Ascending aorta (tissue), 2 donors: ENCODE measurements around the gene PPFIBP2. TPM values are rescaled to one million over a fixed set of nuclear protein-coding genes. Genes with fewer than 3 reads are reported as not detected.

Experiments used
- DNase-seq, 2 donors: peaks; one replicate each; pipeline ENCODE4 v3.0.0-alpha.2; 2019; ENCODE audit warnings: low spot score in 2 of 2
- H3K27ac ChIP-seq, 2 donors: fragments of 200-600 bp; sonication (generic); one replicate each; pipeline ENCODE4 v1.5.1; 2016 to 2017; ENCODE audit warnings: mild to moderate bottlenecking in 1 of 2
- H3K27me3 ChIP-seq: fragments of 200-600 bp; sonication (generic); one replicate; pipeline ENCODE4 v1.5.1; 2017
- H3K36me3 ChIP-seq, 2 donors: fragments of 200-600 bp; sonication (generic); one replicate each; pipeline ENCODE4 v1.5.1; 2016
- H3K4me1 ChIP-seq, 2 donors: fragments of 200-600 bp; sonication (generic); one replicate each; pipeline ENCODE4 v1.5.1; 2016 to 2017; ENCODE audit warnings: mild to moderate bottlenecking in 1 of 2
- H3K4me3 ChIP-seq, 2 donors: fragments of 200-600 bp; sonication (generic); one replicate each; pipeline ENCODE4 v1.5.1; 2016 to 2017; ENCODE audit warnings: mild to moderate bottlenecking in 1 of 2
- H3K9me3 ChIP-seq, 2 donors: fragments of 200-600 bp; sonication (generic); one replicate each; pipeline ENCODE4 v1.5.1; 2016
- CTCF ChIP-seq, 3 experiments: fragments of 200-600 bp in 2 of 3; fragments of 450-650 bp in 1 of 3; sonication (generic) in 2 of 3; IDR thresholded peaks; one replicate each; pipeline ENCODE4 v1.5.1; 2016 to 2019; ENCODE audit warnings: antibody characterized with exemption in 3 of 3, mild to moderate bottlenecking in 1 of 3, moderate library complexity in 1 of 3
- intact Hi-C: fragments of 100-400 bp; cut with DNase I; formaldehyde crosslinking; loops from one replicate; pipeline ENCODE4 v1.15.1; 2023
- total RNA-seq: library from RNA; depleted of rRNA; stranded (reverse); fragments of >200 nt; gene quantifications from one replicate; pipeline ENCODE4 v1.1.0, GENCODE V29; 2016

PPFIBP2 gene
- total RNA-seq, 1 donor from 2014 or later, result 4.2 TPM

DNA sequence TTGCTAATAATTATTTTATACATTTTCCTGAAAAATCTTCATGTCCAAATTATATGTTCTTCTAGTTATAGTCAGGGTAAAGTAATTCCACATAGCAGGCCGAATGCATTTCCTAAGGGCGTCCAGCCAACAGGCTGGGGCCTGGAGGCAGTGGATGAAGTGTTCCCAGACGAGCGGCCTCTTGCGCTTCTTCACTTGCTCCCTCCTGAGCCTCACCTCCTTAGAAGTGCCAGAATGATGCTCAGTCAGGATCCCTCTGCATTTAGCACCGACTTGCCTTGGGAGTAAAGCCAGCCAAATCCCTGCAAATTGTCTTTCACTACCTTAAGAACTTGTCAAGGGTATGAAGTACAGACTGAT is 27.0 kb upstream of the PPFIBP2 start:
- Histone ChIP-seq H3K9me3 (no peaks in the 10 kb centered on the region), H3K36me3 (no peaks in the 10 kb centered on the region), H3K4me1 (peaks cover 0 to 2% of the 10 kb centered on the region in 2 donors), H3K4me3 (peak overlapping the region in 1 of 2 donors; percentile 65), H3K27ac (no peak overlapping the region), H3K27me3 (no peaks in the 10 kb centered on the region)
- TF ChIP-seq CTCF (IDR thresholded peaks at IDR 0.05), result no peak
- no peak for DNase-seq
- intact Hi-C loops, result no loop called here

DNA sequence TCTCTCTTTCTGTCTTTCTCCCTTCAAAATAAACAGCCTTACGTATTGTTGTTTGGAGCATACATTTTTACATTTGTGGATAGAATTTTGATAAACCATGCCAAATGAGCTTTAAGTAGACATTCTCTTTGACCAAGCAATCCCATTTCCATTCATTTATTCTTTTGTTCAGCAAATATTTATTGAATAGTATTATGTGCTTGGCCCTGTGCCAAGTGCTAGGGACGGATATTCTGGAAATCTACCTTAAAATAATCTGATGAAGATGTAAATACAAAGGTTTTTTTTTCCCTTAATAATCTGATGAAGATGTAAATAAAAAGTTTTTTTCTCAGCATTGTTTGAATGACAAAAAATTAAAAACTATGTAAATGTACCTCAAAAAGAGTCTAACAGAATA is 26.4 kb upstream of the PPFIBP2 start:
- TF ChIP-seq CTCF (IDR thresholded peaks at IDR 0.05), result no peak
- Histone ChIP-seq H3K27me3 (no peaks in the 10 kb centered on the region), H3K27ac (no peak overlapping the region), H3K4me3 (no peak overlapping the region), H3K9me3 (no peaks in the 10 kb centered on the region), H3K36me3 (no peaks in the 10 kb centered on the region), H3K4me1 (peaks cover 0 to 2% of the 10 kb centered on the region in 2 donors)
- intact Hi-C loops, result no loop called here
- DNase-seq, result no peak

DNA sequence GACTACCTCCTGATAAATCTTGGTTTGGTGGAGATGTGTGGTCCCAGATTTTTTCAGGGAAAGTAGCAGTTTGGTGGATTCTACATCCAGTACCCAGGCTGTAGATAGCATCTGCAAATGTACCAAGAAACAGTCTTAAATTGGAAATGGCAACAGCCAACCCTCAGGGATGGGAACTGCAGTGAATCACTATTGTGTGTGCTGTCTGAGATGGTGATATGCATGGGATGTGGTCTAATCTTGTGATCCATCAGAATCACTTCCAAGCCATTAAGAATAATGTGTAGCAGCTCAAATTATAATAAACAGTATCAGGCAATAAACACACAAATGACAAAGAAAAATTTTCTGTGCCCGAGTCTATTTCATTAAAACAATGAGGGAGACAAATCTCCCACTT is 25.1 kb upstream of the PPFIBP2 start:
- Histone ChIP-seq H3K36me3 (no peaks in the 10 kb centered on the region), H3K9me3 (no peaks in the 10 kb centered on the region), H3K27me3 (no peaks in the 10 kb centered on the region), H3K27ac (no peak overlapping the region), H3K4me1 (peaks cover 0 to 2% of the 10 kb centered on the region in 2 donors), H3K4me3 (no peak overlapping the region)
- intact Hi-C loops, result no loop called here
- TF ChIP-seq CTCF (IDR thresholded peaks at IDR 0.05), result no peak
- DNase-seq, result no peak

DNA sequence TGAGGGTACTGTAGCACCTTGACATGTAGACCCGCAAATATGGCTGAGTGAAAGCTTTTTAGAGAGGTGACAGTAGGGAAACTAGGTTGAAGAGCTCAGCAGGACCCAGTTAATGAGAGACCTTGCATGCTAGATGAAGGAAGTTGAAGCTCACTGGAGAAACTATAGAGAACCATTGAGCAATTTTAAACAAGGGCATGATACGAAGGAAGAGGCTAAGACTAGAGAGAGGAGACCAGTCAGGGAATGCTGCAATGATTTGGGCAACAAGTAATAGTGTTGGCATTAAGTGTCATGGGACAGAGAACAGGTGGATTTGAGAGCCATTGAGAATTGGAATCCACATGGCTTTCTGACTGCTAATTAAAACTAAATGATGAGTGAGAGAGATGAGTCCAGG is 24.4 kb upstream of the PPFIBP2 start:
- H3K27me3 ChIP-seq, result no peaks in the 10 kb centered on the region
- no peak overlapping the region for H3K27ac ChIP-seq
- TF ChIP-seq CTCF (IDR thresholded peaks at IDR 0.05), result no peak
- no peak for DNase-seq
- no peaks in the 10 kb centered on the region for H3K36me3 ChIP-seq
- H3K4me3 ChIP-seq, result no peak overlapping the region
- H3K4me1 ChIP-seq, result peaks cover 0 to 2% of the 10 kb centered on the region in 2 donors
- H3K9me3 ChIP-seq, result no peaks in the 10 kb centered on the region
- intact Hi-C loops, result no loop called here

DNA sequence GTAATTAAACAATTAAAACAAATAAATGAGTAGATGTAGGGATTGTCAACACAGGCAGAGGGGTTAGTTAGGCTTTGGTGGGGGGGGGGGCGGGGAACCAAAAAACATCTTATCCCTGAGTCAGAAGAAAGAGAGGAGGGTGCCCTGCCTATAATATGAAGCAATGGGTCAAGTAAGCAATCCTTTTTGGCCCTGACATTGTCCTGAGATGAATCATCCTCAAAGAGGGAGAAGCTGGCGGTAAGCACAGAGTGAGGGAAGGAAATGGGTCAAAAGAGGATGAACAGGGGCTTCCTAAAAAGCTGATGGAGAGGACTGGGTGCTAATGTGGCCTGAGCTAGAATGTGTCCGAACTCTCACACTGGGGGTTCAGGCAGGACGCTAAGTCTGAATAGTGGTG is 23.7 kb upstream of the PPFIBP2 start:
- Histone ChIP-seq H3K27me3 (no peaks in the 10 kb centered on the region), H3K9me3 (no peaks in the 10 kb centered on the region), H3K4me3 (no peak overlapping the region), H3K27ac (no peak overlapping the region), H3K36me3 (no peaks in the 10 kb centered on the region), H3K4me1 (no peaks in the 10 kb centered on the region)
- no peak for TF ChIP-seq CTCF (IDR thresholded peaks at IDR 0.05)
- no peak for DNase-seq
- intact Hi-C loops, result no loop called here

DNA sequence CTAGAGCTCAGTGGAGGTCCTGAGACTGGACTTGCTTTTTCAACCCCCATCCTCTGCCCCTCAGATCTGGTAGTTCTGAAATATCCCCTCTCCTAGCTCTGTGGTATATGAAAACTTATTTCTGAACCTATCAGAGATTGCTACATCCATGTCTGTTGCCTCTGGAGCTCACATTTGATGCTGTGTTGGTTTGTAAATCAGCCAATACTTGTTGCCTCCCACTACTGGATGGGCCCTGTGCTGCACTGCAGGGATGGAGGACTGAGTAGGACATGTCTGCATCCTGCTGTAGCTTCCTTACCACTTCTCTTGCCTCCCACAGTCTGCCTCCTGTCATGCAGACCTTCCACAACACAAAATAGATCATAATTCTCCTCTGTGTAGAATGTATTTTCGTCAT is 23.3 kb upstream of the PPFIBP2 start:
- Histone ChIP-seq H3K27ac (no peak overlapping the region), H3K9me3 (no peaks in the 10 kb centered on the region), H3K4me3 (no peak overlapping the region), H3K27me3 (no peaks in the 10 kb centered on the region), H3K36me3 (no peaks in the 10 kb centered on the region), H3K4me1 (no peaks in the 10 kb centered on the region)
- intact Hi-C loops, result no loop called here
- no peak for TF ChIP-seq CTCF (IDR thresholded peaks at IDR 0.05)
- no peak for DNase-seq
